ENCODE data around the gene KCNQ1OT1.

KCNQ1OT1 gene

GRCh38 chr11:2582351-2582945 lies 117.3 kb downstream of the KCNQ1OT1 start:
- DNase-seq (ENCODE audit: low read depth): no peak

GRCh38 chr11:2581931-2582350 lies 117.9 kb downstream of the KCNQ1OT1 start:
- no peak for DNase-seq (ENCODE audit: low read depth)

- DNase-seq (ENCODE audit: low read depth): no peak
Observed at GRCh38 chr11:2581151-2581930, 118.5 kb downstream of the KCNQ1OT1 start.

- DNase-seq (ENCODE audit: low read depth): no peak
Observed at GRCh38 chr11:2580571-2581001, 119.2 kb downstream of the KCNQ1OT1 start.

GRCh38 chr11:2580061-2580421 lies 119.8 kb downstream of the KCNQ1OT1 start:
- DNase-seq (ENCODE audit: low read depth): no peak

GRCh38 chr11:2579315-2580060 lies 120.3 kb downstream of the KCNQ1OT1 start:
- no peak for DNase-seq (ENCODE audit: low read depth)

- DNase-seq (ENCODE audit: low read depth): no peak
Observed at GRCh38 chr11:2578929-2579270, 120.9 kb downstream of the KCNQ1OT1 start.

GRCh38 chr11:2577991-2578928 lies 121.5 kb downstream of the KCNQ1OT1 start:
- no peak for DNase-seq (ENCODE audit: low read depth)

GRCh38 chr11:2577031-2577990 lies 122.5 kb downstream of the KCNQ1OT1 start:
- no peak for DNase-seq (ENCODE audit: low read depth)

GRCh38 chr11:2576549-2576948 lies 123.2 kb downstream of the KCNQ1OT1 start:
- DNase-seq (ENCODE audit: low read depth): no peak

GRCh38 chr11:2576111-2576510 lies 123.7 kb downstream of the KCNQ1OT1 start:
- no peak for DNase-seq (ENCODE audit: low read depth)

GRCh38 chr11:2575591-2576051 lies 124.2 kb downstream of the KCNQ1OT1 start:
- no peak for DNase-seq (ENCODE audit: low read depth)

GRCh38 chr11:2574553-2575535 lies 125.0 kb downstream of the KCNQ1OT1 start:
- no peak for DNase-seq (ENCODE audit: low read depth)

- DNase-seq (ENCODE audit: low read depth): no peak
Observed at GRCh38 chr11:2574043-2574552, 125.7 kb downstream of the KCNQ1OT1 start.

- DNase-seq (ENCODE audit: low read depth): no peak
Observed at GRCh38 chr11:2573240-2574042, 126.4 kb downstream of the KCNQ1OT1 start.

GRCh38 chr11:2572491-2573239 lies 127.1 kb downstream of the KCNQ1OT1 start:
- no peak for DNase-seq (ENCODE audit: low read depth)

- no peak for DNase-seq (ENCODE audit: low read depth)
Observed at GRCh38 chr11:2571598-2572281, 128.1 kb downstream of the KCNQ1OT1 start.
